ENCODE data around the gene GLG1. TPM values are rescaled to one million over a fixed set of nuclear protein-coding genes. Genes with fewer than 3 reads are reported as not detected.

The GLG1 gene
- polyA plus RNA-seq, 12 donors, result 104 to 131 (median 119) TPM

DNA sequence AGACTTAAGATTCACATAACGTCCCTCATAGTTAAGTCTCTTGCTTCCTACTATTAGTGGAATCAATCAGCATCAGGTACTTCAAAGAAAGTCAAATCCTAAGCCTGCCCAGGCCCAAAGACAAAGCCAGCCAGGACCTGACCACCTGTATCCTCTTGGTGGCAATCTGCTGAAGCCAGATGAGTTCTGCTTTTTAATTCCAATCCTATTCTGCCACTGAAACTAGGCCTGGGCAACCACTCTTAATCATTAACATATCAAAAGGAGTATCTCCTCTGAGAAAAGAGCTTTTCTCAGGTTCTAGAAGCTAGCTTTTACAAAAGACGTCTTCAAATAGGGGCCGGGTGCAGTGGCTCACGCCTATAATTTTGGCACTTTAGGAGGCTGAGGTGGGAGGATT lies 15.1 kb upstream of the GLG1 start:
- no peak for DNase-seq

DNA sequence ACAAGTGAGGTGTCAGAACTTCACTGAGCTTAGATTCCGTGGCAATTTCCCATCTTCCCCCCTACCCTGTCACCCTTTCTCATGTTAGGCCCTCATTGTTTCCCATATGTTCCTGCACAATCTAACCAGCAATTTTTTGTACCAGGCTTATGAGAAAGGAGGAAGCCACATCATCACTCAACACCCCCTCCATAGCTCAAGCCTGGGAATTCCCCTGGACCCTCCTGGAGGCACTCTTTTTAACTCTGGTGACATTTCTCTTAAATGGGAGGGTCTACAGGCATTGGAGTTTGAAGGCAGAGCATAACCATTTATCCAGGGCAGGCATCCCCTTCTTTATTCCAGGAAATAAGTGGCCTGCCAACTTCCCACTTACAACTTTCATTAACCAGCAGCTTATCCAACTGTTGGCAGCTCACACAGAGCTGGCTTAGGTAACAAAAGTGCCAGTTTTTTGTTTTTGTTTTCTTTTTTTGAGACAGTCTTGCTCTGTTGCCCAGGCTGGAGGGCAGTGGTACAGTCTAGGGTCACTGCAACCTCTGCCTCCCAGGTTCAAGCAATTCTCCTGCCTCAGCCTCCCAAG lies 10.4 kb upstream of the GLG1 start:
- no peak for DNase-seq

- DNase-seq, result no peak
Measured at GRCh38 chr16:74611721-74612120, 4.8 kb upstream of the GLG1 start.

GRCh38 chr16:74608944-74609343 lies 2.0 kb upstream of the GLG1 start:
- no peak for DNase-seq

DNA sequence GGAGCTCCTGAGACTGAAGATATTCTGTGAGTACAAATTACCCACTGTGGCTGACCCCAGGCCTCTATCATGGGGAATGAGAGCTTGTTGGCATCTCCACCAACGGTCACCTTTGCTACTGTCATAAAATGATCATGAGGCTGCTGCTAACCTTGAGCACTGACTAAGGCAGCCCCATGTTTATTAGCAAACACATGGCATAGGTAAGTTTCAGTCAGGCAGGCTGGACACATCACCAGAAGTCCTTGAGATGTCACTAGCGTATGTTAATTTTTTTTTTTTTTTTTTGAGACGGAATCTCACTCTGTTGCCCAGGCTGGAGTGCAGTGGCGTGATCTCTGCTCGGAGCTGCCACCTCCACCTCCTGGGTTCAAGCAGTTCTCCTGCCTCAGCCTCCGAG lies 1.5 kb upstream of the GLG1 start:
- DNase-seq, result no peak

DNA sequence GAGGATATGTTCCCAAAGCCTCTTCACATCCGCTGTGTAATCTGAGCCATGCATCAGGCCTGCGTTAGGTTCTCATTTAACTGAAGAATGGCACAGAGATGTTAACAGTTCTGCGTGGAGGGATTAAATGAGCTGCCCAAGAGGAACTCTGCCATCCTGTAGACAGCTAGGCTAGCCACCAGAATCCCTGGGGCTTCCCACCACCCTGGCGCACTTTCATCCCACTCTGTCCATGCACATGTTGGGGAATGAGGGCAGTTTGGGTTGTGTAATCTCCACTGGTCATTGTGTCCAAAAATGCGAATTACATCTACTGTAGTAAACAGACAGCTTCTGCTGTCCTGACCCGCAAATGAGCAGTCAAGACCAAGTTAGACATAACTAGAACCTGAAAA lies 1.0 kb upstream of the GLG1 start:
- DNase-seq, result no peak

DNA sequence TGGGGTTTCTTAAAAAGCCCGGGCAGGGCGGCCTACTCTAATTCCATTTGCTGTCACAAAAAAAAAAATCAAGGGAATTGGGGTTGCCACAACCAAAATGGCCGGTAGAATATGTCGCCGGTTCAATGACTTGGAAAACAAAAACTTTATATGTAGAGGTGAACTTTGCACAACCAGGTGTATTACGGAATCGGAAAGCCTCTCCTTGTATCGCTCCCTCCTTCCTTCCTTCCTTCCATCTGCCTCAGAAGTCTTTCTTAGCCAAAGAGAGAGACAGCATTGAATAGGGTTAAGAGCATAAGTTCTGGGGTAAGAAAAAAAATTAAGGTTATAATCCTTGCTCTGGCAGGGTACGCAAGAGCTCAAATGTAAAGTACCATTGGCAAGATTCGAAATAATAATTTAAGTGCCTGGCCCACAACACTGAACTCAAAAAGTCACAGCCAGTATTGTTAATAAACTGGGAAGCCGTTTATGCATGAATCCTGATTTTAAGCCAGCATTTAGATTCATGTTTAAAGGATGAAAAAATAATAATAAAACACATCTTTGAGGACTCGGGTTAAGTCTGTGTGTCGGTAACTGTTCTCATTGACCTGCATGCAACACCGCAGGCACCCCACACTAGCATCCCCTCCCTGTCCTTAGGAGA lies 522 bp upstream of the GLG1 start:
- peak; percentile 32 for DNase-seq

DNA sequence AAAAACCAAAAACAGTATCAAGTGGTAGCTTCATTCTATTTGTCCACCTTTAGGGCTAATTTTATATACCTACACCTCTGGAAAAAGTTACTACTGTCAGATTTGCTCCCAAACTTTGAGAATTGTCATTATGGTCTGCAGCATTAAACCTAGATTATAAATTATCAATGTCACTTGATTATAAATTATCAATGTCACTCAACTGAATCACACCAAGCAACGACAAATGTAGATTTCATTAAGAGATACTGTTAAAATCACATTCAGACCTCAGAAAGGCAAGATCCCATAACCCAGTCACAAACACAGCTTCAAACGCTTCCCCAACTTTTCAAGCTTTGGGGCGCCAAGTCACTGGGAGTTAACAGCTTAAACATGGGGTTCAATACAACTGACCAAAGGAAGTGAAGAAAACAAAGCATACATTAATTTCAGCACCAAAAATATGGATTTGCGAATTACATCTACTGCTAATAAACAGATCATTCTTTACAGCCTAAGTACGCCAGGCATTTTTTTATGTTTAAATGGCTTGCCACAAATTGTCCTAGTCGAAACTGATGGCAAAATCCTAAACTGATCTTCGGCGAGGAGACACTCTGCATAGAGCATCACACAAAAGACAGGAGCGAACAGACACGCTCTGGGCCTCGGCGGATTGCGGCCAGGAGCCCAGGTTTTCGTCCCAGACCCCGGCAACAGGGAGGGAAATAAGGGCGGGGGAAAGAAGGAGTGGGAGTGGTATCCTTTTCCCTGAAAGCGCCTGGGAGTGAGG lies 981 bp downstream of the GLG1 start:
- no peak for DNase-seq

- no peak for DNase-seq
Measured at GRCh38 chr16:74605332-74605731, 1.6 kb downstream of the GLG1 start.

DNA sequence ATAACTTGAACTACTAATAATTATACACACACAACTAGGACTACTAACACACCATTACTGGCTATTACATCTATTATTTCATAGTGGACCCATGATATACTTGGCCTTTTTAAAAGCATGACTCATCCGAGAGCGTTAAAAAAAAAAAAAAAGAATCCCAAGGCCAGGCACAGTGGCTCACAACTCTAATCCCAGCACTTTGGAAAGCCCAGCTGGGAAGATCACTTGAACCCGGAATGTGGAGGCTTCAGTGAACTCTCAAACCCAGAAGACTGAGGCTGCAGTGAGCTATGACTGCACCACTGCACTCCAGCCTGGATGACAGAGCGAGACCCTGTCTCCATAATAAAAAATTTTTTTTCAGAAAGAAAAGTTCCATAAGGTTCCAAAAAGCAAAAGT lies 3.1 kb downstream of the GLG1 start:
- no peak for DNase-seq

DNA sequence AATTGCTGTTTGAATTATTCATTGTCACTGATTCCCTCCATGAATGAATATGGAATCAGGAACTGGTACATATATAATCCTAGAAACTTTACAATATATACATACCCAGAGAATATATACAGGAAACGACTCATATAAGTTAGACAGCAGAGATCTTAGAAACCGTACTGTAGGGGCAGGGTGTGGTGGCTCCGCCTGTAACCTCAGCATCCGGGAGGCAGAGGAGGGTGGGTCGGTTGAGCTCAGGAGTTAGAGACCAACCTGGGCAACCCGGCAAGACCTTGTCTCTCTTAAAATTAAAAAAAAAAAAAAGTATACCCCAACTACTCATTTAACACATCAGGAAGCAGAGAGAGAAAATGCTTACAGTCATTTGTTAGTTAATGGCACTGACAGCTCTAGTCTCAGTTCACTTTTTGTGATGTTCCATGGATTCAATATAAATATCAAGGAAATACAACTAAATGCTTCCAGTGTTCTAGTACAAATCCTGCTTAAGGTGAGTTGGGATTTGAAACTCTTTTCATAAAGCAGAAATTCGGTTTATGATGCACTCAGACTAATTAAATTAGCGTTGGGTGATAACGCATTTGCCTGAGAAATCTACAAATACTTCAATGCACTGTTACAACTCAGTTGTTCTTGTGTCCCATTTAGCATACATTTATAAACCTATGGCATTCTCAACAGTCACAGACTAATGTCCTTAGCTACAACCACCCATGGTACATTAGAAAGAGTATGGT lies 5.6 kb downstream of the GLG1 start:
- no peak for DNase-seq

GRCh38 chr16:74596586-74596985 lies 10.3 kb downstream of the GLG1 start:
- no peak for DNase-seq

DNA sequence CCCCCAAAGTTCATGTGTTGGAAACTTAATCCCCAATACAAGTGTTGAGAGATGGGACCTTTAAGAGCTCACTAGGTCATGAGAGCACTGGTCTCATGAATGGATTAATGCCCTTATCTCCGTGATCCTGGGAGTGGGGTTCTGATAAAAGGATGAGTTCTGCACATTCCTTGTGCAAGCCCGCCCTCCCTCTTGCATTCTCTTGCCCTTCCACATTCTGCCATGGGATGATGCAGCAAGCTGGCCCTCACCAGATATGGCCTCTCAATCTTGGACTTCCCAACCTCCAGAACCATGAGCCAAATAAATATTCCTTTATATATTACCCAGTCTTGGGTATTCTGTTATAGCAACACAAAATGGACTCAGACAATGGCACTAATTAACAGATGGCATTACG lies 14.1 kb downstream of the GLG1 start:
- no peak for DNase-seq

DNA sequence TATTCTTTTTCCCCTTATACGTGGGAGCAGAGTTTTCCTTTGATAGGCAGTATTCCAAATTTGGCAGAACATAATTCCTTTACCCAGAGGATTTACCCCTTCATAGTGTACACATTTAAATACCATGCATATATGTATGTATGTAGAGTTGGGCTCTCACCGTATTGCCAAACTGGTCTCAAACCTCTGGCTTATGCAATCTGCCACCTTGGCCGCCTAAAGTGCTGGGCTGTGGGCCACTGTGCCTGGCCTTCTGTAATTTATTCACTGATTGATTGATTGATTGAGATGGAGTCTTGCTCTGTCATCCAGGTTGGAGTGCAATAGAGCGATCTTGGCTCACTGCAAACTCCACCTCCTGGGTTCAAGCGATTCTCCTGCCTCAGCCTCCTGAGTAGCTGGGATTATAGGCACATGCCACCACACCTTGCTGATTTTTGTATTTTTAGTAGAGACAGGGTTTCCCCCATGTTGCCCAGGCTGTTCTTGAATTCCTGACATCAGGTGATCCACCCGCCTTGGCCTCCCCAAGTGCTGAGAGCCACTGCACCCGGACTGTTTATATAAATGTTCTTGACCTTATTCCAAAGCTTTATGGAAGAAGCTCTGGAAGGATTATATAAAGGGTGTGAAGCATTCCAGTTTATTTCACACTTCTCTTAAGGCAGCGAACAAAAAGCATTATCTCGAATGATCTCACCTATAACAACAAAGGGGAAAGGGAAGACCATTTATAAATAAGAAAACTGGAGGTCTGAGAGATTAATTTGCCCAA lies 14.9 kb downstream of the GLG1 start:
- no peak for DNase-seq

DNA sequence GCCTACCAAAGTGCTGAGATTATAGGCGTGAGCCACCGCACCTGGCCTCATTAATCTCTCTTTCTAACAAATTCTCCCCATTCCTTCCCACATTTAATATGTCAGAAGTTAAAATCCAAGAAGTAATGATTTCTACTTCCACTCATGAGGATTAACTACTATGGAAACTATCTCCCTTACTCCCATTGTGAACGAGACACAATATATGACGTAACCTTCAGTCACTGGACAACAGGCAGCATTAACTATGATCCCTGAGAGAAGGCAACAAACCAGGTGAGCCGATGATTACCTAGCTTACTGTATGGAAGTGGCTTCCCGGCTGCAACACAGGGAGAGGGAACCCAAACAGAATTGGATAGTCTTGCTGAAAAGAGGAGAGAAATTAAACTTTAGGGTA lies 20.0 kb downstream of the GLG1 start:
- DNase-seq, result no peak

- no peak for DNase-seq
Measured at GRCh38 chr16:74585846-74586443, 21.0 kb downstream of the GLG1 start.

GRCh38 chr16:74583926-74584666 lies 22.8 kb downstream of the GLG1 start:
- no peak for DNase-seq

DNA sequence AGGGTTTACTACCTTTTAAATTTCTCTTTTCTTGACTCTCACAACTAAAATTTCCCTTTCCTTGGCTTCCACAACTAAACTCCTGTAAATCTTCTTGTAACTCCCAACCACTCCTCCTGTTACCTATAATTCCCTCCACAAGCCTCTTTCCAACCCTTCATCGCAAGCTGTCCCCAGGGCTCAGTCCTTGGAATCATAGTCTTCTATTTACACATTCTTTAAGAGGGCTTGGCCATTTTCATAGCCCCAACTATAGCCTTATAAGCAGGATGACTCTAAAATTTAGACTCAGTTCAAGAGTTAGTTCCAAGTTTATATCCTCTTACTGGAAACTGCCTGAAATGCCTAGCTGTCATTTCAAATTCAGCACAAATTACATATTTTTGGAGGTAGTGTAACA lies 23.9 kb downstream of the GLG1 start:
- DNase-seq, result peak; percentile 29

DNA sequence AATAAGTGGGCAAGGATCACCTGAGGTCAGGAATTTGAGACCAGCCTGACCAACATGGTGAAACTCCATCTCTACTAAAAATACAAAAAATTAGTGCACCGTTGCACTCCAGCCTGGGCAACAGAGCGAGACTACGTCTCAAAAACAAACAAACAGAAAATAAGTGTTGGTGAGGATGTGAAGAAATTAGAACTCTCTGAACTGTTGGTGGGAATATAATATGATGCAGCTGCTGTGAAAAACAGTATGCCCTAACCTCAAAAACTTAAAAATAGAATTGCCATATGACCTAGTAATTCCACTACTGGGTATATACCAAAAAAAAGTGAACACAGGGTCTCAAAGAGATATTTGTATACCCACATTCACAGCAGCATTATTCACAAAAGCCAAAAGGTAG lies 26.1 kb downstream of the GLG1 start:
- DNase-seq, result no peak

GRCh38 chr16:74578838-74579237 lies 28.1 kb downstream of the GLG1 start:
- DNase-seq, result no peak

DNA sequence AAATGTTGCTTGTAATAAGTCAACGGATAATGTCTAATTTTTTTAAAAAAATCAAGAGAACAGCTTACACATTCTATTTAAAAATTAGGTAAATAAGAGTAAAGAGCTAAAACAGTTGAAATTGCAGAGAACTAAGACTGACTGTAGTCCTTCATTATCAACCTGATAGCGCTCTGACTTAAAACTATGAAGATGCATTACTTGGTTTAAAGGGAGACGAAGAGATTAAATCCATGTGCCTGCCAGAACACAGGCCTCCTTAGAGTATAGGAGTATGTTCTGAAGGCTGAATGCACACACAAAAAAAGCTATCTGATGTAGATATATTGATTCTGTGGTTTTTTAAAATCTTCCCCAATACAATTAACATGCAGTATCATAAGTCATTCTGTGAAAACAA lies 28.5 kb downstream of the GLG1 start:
- no peak for DNase-seq
